ENCODE results near the gene PSME3.

DNA sequence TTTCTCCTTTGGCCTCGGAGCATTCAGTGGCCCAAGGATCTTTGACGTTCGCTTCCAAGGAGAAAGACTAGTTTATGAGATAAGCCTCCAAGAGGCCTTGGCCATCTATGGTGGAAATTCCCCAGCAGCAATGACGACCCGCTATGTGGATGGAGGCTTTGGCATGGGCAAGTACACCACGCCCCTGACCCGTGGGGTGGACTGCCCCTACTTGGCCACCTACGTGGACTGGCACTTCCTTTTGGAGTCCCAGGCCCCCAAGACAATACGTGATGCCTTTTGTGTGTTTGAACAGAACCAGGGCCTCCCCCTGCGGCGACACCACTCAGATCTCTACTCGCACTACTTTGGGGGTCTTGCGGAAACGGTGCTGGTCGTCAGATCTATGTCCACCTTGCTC is 19.2 kb downstream of the PSME3 start:
- TF ChIP-seq CTCF (IDR thresholded peaks at IDR 0.05) = no peak
- TF ChIP-seq POLR2A (IDR thresholded peaks at IDR 0.05) = no peak
